ENCODE measurements around the gene SHE. TPM values are rescaled to one million over a fixed set of nuclear protein-coding genes. Genes with fewer than 3 reads are reported as not detected.

Gene SHE
- total and polyA plus RNA-seq, 2 experiments from 2014 or later, result 0.23 to 0.69 TPM

GRCh38 chr1:154493276-154493675 lies 8.9 kb downstream of the SHE start:
- Histone ChIP-seq H3K36me3 (ENCODE audit: insufficient read depth) (0 out of 2 replicates have a peak, but pooled peaks cover 3% of the 10 kb centered on the region), H3K9me2 (ENCODE audit: insufficient read depth) (peaks cover 9% of the 10 kb centered on the region; the same call in 1 of the 2 replicates), H3K4me3 (no peak overlapping the region), H2AFZ (peak overlapping the region; percentile 56), H3K79me2 (replicated peaks; ENCODE audit: insufficient read depth) (no peaks in the 10 kb centered on the region), H3K4me1 (ENCODE audit: insufficient read depth) (peaks cover 16% of the 10 kb centered on the region), H3K4me2 (peak overlapping the region; percentile 12; the same call in 1 of the 2 replicates), H3K27ac (ENCODE audit: low read depth) (no peak overlapping the region), H3K27me3 (ENCODE audit: insufficient read depth) (peaks cover 6% of the 10 kb centered on the region; the same call in 1 of the 2 replicates), H4K20me1 (replicated peaks; ENCODE audit: insufficient read depth) (no peaks in the 10 kb centered on the region), H3F3A (replicated peaks; ENCODE audit: low read depth) (no peaks in the 10 kb centered on the region)
- H3K9me3 Mint-ChIP-seq, result no peaks in the 10 kb centered on the region
- no peak for TF ChIP-seq REST (IDR thresholded peaks at IDR 0.05; ENCODE audit: unreplicated experiment)
- no peak for TF ChIP-seq CREB1 (CRISPR knock-in tag; IDR thresholded peaks at IDR 0.05; ENCODE audit: low read depth)
- TF ChIP-seq ETS1 (IDR thresholded peaks at IDR 0.05), result no peak
- ATAC-seq (peak; percentile 77), DNase-seq (ENCODE audit: low spot score) (peak; percentile 55)
- H3K27me3 Mint-ChIP-seq (ENCODE audit: insufficient read depth, low read depth, poor library complexity), result peaks cover 8% of the 10 kb centered on the region
- no peak overlapping the region; the same call in 2 of the 3 replicates for H3K4me3 Mint-ChIP-seq
- no peaks in the 10 kb centered on the region for H3K36me3 Mint-ChIP-seq (ENCODE audit: low read depth)
- peaks cover 16% of the 10 kb centered on the region for H3K4me1 Mint-ChIP-seq
- no peak overlapping the region for H3K27ac Mint-ChIP-seq

GRCh38 chr1:154492115-154492514 lies 10.1 kb downstream of the SHE start:
- Histone ChIP-seq H3K36me3 (ENCODE audit: insufficient read depth) (0 out of 2 replicates have a peak, but pooled peaks cover 3% of the 10 kb centered on the region), H3K27me3 (ENCODE audit: insufficient read depth) (0 out of 2 replicates have a peak, but pooled peaks cover 2% of the 10 kb centered on the region), H3K4me3 (no peak overlapping the region), H3K27ac (ENCODE audit: low read depth) (no peak overlapping the region), H3K4me2 (no peak overlapping the region), H2AFZ (no peak overlapping the region), H3K79me2 (replicated peaks; ENCODE audit: insufficient read depth) (no peaks in the 10 kb centered on the region), H3K9me2 (ENCODE audit: insufficient read depth) (peaks cover 9% of the 10 kb centered on the region; the same call in 1 of the 2 replicates), H4K20me1 (replicated peaks; ENCODE audit: insufficient read depth) (no peaks in the 10 kb centered on the region), H3K4me1 (ENCODE audit: insufficient read depth) (peaks cover 16% of the 10 kb centered on the region), H3F3A (replicated peaks; ENCODE audit: low read depth) (no peaks in the 10 kb centered on the region)
- no peak overlapping the region for H3K4me3 Mint-ChIP-seq
- ATAC-seq (no peak), DNase-seq (ENCODE audit: low spot score) (no peak)
- no peaks in the 10 kb centered on the region for H3K36me3 Mint-ChIP-seq (ENCODE audit: low read depth)
- no peaks in the 10 kb centered on the region for H3K9me3 Mint-ChIP-seq
- H3K27ac Mint-ChIP-seq, result no peak overlapping the region
- peaks cover 8% of the 10 kb centered on the region for H3K27me3 Mint-ChIP-seq (ENCODE audit: insufficient read depth, low read depth, poor library complexity)
- H3K4me1 Mint-ChIP-seq, result peaks cover 15% of the 10 kb centered on the region
- TF ChIP-seq POLR2AphosphoS5 (IDR thresholded peaks at IDR 0.05; ENCODE audit: low read depth) (no peak), EZH2phosphoT487 (IDR thresholded peaks at IDR 0.05; ENCODE audit: unreplicated experiment) (no peak), EZH2 (IDR thresholded peaks at IDR 0.05; ENCODE audit: low read depth, unreplicated experiment) (no peak), STAT1 (IDR thresholded peaks at IDR 0.05; ENCODE audit: unreplicated experiment) (no peak), ZNF331 (CRISPR knock-in tag; IDR thresholded peaks at IDR 0.05; ENCODE audit: low read depth) (no peak), JUNB (IDR thresholded peaks at IDR 0.05; ENCODE audit: unreplicated experiment) (no peak), ZNF462 (CRISPR knock-in tag; IDR thresholded peaks at IDR 0.05) (no peak), ZNF114 (CRISPR knock-in tag; IDR thresholded peaks at IDR 0.05) (no peak)
